HG02884 (cell line): Measurements from ENCODE around the gene MBL2.

Experiments
- ATAC-seq: cut with Tn5 transposase; IDR thresholded peaks from one replicate; pipeline ENCODE4 v1.9.1; 2021; ENCODE audit warnings: mild to moderate bottlenecking, moderate library complexity; ENCODE audit not compliant: unreplicated experiment

Gene MBL2

GRCh38 chr10:52774182-52774581 lies 1.6 kb upstream of the MBL2 start:
- ATAC-seq, result no peak

GRCh38 chr10:52771534-52772445 lies 794 bp downstream of the MBL2 start:
- no peak for ATAC-seq

DNA sequence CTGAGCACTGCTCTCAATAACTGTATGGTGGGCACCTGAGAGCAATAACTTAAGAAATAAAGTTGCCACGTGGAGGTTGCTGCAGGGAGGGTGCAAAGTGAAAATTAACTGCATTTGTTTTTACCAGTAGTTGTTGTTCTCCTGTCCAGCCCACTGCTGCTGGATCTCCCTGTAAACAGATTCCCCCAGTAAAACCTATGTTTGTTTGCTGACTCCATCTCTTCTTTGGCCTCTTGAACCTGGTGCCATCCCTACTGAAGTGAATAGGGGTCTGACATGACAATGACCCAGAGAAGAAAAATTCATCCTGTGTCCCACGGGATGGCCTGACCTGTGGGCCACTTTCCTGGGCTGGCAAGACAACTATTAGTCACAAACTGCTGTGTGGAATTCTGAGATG lies 1.7 kb downstream of the MBL2 start:
- ATAC-seq, result no peak

GRCh38 chr10:52769966-52770365 lies 2.6 kb downstream of the MBL2 start:
- no peak for ATAC-seq

- ATAC-seq, result no peak
Measured at GRCh38 chr10:52768001-52768532, 4.5 kb downstream of the MBL2 start.

- ATAC-seq, result no peak
Measured at GRCh38 chr10:52762088-52762487, 10.5 kb downstream of the MBL2 start.

- ATAC-seq, result no peak
Measured at GRCh38 chr10:52759154-52759553, 13.4 kb downstream of the MBL2 start.

DNA sequence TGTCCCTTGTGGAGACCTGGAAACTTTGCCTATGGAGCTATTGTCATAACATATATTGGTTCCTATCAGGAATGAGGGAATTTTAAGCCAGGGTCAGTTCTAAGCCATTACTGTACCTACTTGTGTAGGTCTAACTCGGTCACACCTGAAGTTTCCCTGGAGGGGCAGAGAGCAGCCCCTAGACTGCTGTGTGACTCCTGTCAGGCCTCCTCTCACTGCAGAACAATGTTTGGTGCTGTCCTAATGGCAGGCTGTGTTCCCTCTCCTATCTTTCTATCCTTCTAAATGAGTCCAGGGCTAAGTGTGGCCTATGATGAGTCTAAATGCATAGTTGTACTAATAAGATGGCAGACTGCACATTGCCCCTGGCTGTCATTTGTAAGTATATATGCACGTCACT lies 14.2 kb downstream of the MBL2 start:
- no peak for ATAC-seq

DNA sequence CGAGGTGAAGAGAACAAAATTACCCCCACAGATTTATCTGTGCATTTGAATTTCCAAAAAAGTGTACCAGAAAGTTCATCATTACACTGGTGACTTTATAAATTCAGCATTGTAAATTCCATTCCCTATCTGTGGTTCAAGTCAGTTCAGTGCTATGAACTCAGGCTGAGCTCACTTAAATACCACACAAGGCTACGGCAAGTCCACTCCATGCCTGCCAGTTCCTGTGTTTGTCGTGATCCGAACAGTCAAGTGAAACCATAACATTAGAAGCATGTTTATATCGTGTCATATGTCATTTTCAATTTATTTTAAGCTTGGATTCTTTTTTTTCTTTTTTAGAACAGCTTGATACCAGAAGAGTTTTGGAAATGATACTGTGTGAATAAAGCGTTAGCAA lies 14.8 kb downstream of the MBL2 start:
- ATAC-seq, result no peak

DNA sequence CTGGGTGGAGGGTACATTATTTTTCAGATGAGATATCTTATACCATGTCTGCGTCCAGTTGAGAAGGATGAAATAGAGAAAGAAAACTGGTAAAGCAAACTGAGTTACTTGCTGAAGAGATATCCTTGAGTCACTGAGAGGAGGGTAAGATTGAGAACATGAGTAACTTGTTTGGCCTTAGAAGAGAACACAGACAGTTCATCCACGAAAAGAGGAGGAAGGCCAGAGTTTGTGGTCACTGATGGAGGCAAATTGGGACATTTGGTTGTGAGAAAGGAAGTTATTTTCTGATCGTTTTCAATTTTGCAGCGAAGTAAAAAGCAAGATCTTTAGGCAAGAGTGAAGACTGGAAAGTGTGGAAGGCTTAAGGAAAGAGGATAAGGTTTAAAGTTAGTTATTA lies 15.6 kb downstream of the MBL2 start:
- ATAC-seq, result no peak

- ATAC-seq, result no peak
Measured at GRCh38 chr10:52756295-52756694, 16.3 kb downstream of the MBL2 start.

DNA sequence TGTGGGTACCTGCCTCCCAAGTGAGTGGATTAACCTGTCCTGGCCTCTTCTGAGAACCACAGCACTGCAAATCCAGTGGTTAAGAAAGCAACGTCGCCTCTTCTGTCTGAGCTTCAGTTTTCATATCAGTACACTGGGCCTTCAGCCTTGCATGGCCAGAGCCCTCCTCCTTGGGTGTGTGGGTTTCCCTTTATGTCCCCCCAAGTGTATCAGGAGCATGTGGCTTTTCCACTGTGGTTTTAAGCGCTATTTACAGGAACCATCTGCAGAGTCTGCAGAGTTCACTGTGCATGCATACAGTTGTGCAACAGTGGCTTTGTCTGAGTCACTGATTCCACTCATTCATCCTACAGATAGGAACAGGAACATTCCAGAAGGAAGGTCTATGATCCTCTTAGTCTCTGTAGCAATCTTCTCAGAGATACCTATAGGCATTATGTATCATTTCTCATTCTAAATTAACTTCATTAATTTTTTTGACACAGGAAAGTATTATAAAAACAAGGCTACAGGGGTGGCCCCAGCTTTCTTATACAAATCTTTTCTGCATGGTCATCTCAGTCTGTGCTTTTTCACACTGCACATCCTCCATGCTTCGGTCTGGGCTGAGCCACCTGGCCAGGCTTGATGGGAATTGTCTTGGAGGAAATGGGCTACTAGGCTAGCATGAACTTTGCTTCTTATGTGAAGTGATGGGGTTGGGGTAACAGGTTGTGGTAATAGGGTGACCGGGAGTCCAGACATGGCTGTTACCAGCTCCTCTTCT lies 17.1 kb downstream of the MBL2 start:
- peak; percentile 44 for ATAC-seq

DNA sequence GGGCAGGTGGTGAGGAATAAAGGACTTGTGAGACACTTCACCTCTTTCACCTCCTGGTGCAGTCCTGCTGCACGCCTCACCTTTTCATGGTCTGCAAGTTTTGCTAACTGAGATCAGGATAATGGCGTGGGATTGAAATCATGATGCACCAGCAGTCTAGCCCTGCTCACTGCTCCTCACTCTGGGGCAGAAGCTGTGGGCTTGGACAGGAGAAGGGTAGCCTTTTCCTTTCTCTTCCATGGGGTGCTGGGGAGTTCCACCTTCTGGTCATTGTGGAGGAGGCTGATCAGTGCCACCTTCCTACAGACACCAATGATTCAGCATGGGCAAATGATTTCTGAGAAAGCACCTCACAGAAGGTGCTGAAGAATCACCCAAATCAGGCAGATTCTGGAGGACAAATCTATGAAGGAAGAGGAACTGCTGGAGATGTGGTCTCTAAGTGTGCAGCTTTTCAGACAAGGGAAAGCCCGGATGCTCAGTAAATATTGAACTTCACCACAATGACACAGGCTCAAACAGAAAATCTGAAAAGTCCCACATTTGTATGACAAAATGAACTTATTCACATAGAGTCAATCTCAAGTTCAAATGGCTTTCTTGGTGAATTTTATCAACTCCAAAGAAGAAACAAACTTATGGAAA lies 19.7 kb downstream of the MBL2 start:
- ATAC-seq, result peak; percentile 35

DNA sequence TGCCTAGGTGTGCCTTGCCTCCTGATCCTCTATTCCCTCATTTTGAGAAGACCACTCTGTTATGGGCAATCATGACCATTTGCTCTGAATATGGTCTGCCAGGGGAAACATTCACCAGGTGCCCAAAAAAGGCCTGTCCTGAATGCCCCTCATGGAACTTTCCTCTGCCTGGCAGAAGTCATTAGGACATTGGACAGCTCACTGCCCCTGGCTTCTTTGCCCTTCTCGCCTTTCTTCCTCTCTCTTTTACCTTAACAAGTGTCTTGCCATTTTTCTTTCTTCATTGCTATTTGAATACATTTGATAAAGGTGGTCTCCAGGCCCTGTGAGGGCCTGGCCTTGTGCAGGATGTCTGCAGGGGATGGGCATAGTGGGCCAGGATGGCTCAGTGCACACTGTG lies 20.3 kb downstream of the MBL2 start:
- no peak for ATAC-seq

DNA sequence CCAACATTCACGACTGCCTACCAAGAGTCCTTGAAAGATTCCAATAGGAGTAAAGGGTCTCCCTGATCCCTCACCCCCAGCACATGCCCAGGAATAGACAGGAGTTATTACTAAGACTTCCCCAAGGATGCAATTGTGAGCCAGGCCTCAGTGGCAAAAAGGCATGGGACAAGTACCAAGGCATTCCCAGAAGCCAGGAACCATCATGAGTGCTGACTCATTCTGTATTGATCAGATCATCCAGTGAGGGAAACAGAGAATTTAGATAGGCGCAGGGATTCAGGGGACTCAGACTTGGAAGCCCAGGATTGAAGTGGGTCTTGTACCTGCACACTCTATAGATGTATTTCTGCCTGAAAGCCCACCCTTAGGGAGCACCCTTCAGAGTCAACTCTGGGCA lies 21.2 kb downstream of the MBL2 start:
- no peak for ATAC-seq

DNA sequence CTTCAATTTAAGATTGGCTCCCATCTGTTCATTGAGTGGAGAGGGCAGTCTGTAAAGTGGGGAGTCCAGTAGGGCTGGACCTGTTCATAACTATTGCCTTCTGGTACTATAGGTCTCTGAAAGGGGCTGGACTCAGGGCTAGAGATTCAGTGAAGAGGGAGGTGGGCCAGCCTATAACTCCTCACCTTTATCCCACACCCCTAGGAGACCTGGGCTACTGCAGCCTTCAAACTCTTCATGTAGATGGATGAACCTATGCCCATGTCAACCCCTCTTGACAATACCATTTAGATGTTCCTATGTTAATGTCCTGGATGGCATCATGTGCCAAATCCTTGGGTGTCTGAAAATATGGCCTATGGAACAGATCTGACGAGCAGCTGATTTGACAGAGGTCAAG lies 22.0 kb downstream of the MBL2 start:
- ATAC-seq, result no peak

GRCh38 chr10:52747694-52748093 lies 24.9 kb downstream of the MBL2 start:
- no peak for ATAC-seq

DNA sequence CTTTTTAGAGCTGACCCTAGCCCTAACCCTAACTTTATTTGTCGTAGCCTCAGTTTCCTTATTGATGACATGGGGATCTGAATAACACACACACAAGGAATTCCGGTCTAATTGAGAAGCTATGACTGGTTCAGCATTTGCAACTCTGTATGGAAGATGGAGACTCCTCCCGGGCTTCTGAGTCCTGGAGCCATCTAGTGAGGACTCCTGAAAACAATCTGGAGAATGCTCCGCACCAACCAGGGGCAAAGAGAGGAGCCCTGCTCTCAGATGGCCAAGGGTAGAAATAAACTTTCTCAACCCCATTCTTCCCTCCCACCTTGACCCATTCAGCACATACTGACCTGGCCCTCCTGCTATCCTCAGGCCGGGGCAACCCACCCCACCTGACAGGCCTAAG lies 26.4 kb downstream of the MBL2 start:
- ATAC-seq, result no peak

GRCh38 chr10:52744057-52744805 lies 28.4 kb downstream of the MBL2 start:
- ATAC-seq, result no peak

- ATAC-seq, result no peak
Measured at GRCh38 chr10:52742731-52743130, 29.9 kb downstream of the MBL2 start.

- ATAC-seq, result no peak
Measured at GRCh38 chr10:52741851-52742250, 30.7 kb downstream of the MBL2 start.
